Smooth muscle cell (in vitro differentiated cells): ENCODE data around the gene SOCS6. TPM values are rescaled to one million over a fixed set of nuclear protein-coding genes. Genes with fewer than 3 reads are reported as not detected.

ENCODE experiments used
- DNase-seq: peaks from one replicate; lab custom pipeline; 2025; ENCODE audit not compliant: unreplicated experiment; lab: John Stamatoyannopoulos, UW
- H2AFZ ChIP-seq: fragments of 200-600 bp; sonication (generic); 2 replicates; pipeline ENCODE4 v1.6.0; 2016; ENCODE audit warnings: antibody characterized with exemption, low read depth, mild to moderate bottlenecking
- H3F3A ChIP-seq: fragments of 200-600 bp; sonication (generic); 2 replicates; pipeline ENCODE4 v1.6.0; 2017; ENCODE audit warnings: antibody characterized with exemption, low read depth
- H3K27ac ChIP-seq: fragments of 200-600 bp; sonication (generic); 2 replicates; pipeline ENCODE4 v1.5.1; 2016; ENCODE audit warnings: low read depth, mild to moderate bottlenecking
- H3K27me3 ChIP-seq: fragments of 200-600 bp; sonication (generic); 2 replicates; pipeline ENCODE4 v1.6.1; 2016; ENCODE audit warnings: low read depth, mild to moderate bottlenecking
- H3K36me3 ChIP-seq: fragments of 200-600 bp; sonication (generic); 2 replicates; pipeline ENCODE4 v1.5.1; 2016; ENCODE audit warnings: low read depth
- H3K4me1 ChIP-seq: fragments of 200-600 bp; sonication (generic); 2 replicates; pipeline ENCODE4 v1.5.1; 2016; ENCODE audit warnings: low read depth
- H3K4me2 ChIP-seq: fragments of 200-600 bp; sonication (generic); 2 replicates; pipeline ENCODE4 v1.6.0; 2016; ENCODE audit warnings: mild to moderate bottlenecking
- H3K4me3 ChIP-seq: fragments of 200-600 bp; sonication (generic); 2 replicates; pipeline ENCODE4 v1.5.1; 2016; ENCODE audit warnings: mild to moderate bottlenecking
- H3K79me2 ChIP-seq: fragments of 200-600 bp; sonication (generic); 2 replicates; pipeline ENCODE4 v1.6.0; 2016; ENCODE audit warnings: low read depth, mild to moderate bottlenecking
- H3K9ac ChIP-seq: fragments of 200-600 bp; sonication (generic); 2 replicates; pipeline ENCODE4 v1.6.0; 2016; ENCODE audit warnings: low read depth
- H3K9me3 ChIP-seq: fragments of 200-600 bp; sonication (generic); replicated peaks from 2 replicates; pipeline ENCODE4 v1.5.1; 2016; ENCODE audit warnings: low read depth
- H4K20me1 ChIP-seq: fragments of 200-600 bp; sonication (generic); 2 replicates; pipeline ENCODE4 v1.6.0; 2016; ENCODE audit warnings: low read depth
- CTCF ChIP-seq: fragments of 200-600 bp; sonication (generic); IDR thresholded peaks from 2 replicates; pipeline ENCODE4 v1.5.1; 2017; ENCODE audit warnings: borderline replicate concordance, mild to moderate bottlenecking, antibody characterized with exemption; ENCODE audit not compliant: insufficient read depth, poor library complexity, severe bottlenecking
- WGBS: methylation state at CpG from one replicate; pipeline ENCODE4 v1.1.7; 2016; ENCODE audit warnings: low lambda C conversion rate; 5-methylcytosine and 5-hydroxymethylcytosine counted together
- polyA plus RNA-seq: library from polyadenylated mRNA; unstranded; fragments of >200 nt; fragmentation: Nextera tagmentation; extraction: Ambion mirVana; gene quantifications from 2 replicates; pipeline ENCODE4 v1.2.1, GENCODE V29; 2016
- total RNA-seq: library from RNA; depleted of rRNA; stranded (reverse); fragments of >200 nt; gene quantifications from 2 replicates; pipeline ENCODE4 v1.2.3, GENCODE V29; 2014

The SOCS6 gene
- total and polyA plus RNA-seq, 2 experiments from 2014 or later, result 8.5 to 38.0 TPM

- no peaks in the 10 kb centered on the region for H3K79me2 ChIP-seq
- TF ChIP-seq CTCF, result no peak
- no peaks in the 10 kb centered on the region for H3K27me3 ChIP-seq
- H3F3A ChIP-seq, result no peaks in the 10 kb centered on the region
- H3K4me2 ChIP-seq, result no peak overlapping the region
- H3K27ac ChIP-seq, result no peak overlapping the region
- DNase-seq, result no peak
- H3K4me1 ChIP-seq, result no peaks in the 10 kb centered on the region
- H3K9me3 ChIP-seq, result no peaks in the 10 kb centered on the region
- WGBS, result 96% methylated on average over 3 of the region's 3 CpGs
- H3K36me3 ChIP-seq, result no peaks in the 10 kb centered on the region
- H3K9ac ChIP-seq, result no peak overlapping the region
- H3K4me3 ChIP-seq, result no peak overlapping the region
- H4K20me1 ChIP-seq, result no peaks in the 10 kb centered on the region
- H2AFZ ChIP-seq, result no peak overlapping the region
Measured at GRCh38 chr18:70263336-70263735, 25.5 kb upstream of the SOCS6 start.

GRCh38 chr18:70271742-70272141, 17.1 kb upstream of the SOCS6 start:
- Histone ChIP-seq H3K9ac (no peak overlapping the region), H3K27me3 (no peaks in the 10 kb centered on the region), H3K36me3 (no peaks in the 10 kb centered on the region), H3K9me3 (no peaks in the 10 kb centered on the region), H3K4me3 (no peak overlapping the region), H4K20me1 (no peaks in the 10 kb centered on the region), H3K4me2 (no peak overlapping the region), H3K4me1 (no peaks in the 10 kb centered on the region), H2AFZ (no peak overlapping the region), H3F3A (no peaks in the 10 kb centered on the region), H3K27ac (no peak overlapping the region), H3K79me2 (no peaks in the 10 kb centered on the region)
- TF ChIP-seq CTCF, result no peak
- 91% methylated on average over 3 of the region's 3 CpGs for WGBS
- no peak for DNase-seq

DNA sequence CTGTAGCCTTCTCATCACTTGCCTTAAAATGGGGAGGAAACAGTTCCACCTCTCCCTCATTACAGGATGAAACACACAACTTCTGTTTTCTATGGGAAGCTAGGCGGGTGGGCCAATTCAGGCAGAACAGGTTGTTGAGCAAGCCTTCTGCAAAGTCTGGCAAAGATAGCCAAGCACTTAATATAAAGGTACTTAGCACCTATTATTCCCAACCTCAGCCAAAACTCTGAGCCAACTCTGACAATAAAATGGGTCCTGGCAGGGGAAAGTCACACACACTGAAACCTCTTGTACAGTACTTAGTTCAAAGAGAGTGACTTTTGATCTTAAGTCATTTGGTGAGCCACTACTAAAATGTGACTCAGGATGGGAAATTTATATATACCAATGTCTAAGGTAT, 15.8 kb upstream of the SOCS6 start:
- H3K9ac ChIP-seq, result no peak overlapping the region
- no peaks in the 10 kb centered on the region for H4K20me1 ChIP-seq
- H3K9me3 ChIP-seq, result no peaks in the 10 kb centered on the region
- H3K27me3 ChIP-seq, result no peaks in the 10 kb centered on the region
- no peak overlapping the region for H3K27ac ChIP-seq
- no peaks in the 10 kb centered on the region for H3K79me2 ChIP-seq
- no peak overlapping the region for H3K4me3 ChIP-seq
- TF ChIP-seq CTCF, result no peak
- DNase-seq, result no peak
- no peaks in the 10 kb centered on the region for H3K36me3 ChIP-seq
- 96% methylated on average over 1 of the region's 1 CpG for WGBS
- H3F3A ChIP-seq, result no peaks in the 10 kb centered on the region
- no peaks in the 10 kb centered on the region for H3K4me1 ChIP-seq
- no peak overlapping the region for H3K4me2 ChIP-seq
- no peak overlapping the region for H2AFZ ChIP-seq

- peak overlapping the region; percentile 67 for H3K27ac ChIP-seq
- no peaks in the 10 kb centered on the region for H3K27me3 ChIP-seq
- no peaks in the 10 kb centered on the region for H3K9me3 ChIP-seq
- no peaks in the 10 kb centered on the region for H3K36me3 ChIP-seq
- WGBS, result 67% methylated on average over 5 of the region's 5 CpGs
- no peaks in the 10 kb centered on the region for H3K79me2 ChIP-seq
- H3K4me3 ChIP-seq, result no peak overlapping the region
- no peak overlapping the region for H3K4me2 ChIP-seq
- no peaks in the 10 kb centered on the region for H3F3A ChIP-seq
- no peak for DNase-seq
- H2AFZ ChIP-seq, result no peak overlapping the region
- no peaks in the 10 kb centered on the region for H3K4me1 ChIP-seq
- no peak for TF ChIP-seq CTCF
- H4K20me1 ChIP-seq, result no peaks in the 10 kb centered on the region
- H3K9ac ChIP-seq, result no peak overlapping the region
Measured at GRCh38 chr18:70276416-70277191, 12.2 kb upstream of the SOCS6 start.
